NCI-H2171 treated with DMSO at 0.1 percent for 48 hours (cell line): ENCODE data around the gene DCT.

Experiments used
- DNase-seq: peaks from one replicate; lab custom pipeline; 2025; lab: John Stamatoyannopoulos, UW

DCT gene

DNA sequence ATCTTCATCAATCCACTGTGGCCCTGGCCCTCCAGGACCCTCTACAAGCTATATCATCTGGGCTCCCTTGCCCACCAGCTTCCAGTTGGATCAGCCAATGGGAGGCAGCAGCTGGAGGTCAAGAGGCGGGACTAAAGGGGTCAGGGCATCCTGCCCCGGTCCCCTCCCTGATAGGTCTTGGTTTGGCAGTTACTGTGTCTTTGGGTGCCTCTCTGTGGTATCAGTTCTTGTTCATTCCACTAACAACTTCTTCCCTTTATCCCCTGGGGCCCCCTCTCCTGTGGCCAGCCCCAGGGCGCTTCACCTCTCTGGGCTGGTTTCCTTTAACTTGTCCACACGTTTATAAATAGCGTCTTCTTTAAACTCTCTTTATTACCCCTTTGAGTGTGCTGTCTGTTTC is 83.6 kb downstream of the DCT start:
- no peak for DNase-seq

DNA sequence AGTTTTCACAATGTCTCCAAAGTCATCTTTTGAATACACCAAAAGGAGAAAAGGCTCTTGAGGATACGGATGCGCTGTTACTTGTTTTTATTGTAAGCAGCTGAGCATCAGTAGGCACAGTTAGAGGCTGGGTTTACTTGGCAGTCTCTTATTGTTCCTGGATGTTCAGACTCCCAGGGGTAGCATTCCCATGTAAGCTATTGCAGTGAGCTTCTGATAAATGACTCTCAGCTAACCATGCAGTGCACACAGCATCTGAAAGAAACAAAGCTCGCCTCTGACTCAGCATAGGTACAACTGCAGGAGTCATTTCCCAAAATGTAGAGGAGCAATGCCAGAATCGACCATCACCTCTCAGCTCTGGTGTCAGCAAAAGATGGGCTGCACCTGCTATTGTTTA is 84.8 kb downstream of the DCT start:
- peak; percentile 24 for DNase-seq

DNA sequence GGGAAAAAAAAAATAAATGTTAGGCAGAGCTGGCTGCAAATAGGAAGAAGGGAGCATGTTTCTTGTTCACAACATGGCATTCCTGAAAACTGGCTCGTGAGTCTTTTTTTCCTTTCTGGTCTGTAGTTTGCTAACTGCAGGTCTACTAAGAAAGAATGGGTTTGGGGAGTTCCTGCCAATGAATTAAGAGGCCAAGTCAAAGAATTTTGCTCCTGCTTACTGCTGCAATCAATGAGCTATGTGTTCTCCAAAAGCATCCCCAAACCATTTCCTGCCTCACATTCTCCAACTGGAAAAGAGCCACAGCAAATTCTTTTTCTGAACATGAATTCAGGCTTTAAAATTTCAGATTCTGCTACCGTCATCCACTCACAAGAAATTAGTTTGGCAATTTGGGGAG is 88.6 kb downstream of the DCT start:
- DNase-seq = no peak

DNA sequence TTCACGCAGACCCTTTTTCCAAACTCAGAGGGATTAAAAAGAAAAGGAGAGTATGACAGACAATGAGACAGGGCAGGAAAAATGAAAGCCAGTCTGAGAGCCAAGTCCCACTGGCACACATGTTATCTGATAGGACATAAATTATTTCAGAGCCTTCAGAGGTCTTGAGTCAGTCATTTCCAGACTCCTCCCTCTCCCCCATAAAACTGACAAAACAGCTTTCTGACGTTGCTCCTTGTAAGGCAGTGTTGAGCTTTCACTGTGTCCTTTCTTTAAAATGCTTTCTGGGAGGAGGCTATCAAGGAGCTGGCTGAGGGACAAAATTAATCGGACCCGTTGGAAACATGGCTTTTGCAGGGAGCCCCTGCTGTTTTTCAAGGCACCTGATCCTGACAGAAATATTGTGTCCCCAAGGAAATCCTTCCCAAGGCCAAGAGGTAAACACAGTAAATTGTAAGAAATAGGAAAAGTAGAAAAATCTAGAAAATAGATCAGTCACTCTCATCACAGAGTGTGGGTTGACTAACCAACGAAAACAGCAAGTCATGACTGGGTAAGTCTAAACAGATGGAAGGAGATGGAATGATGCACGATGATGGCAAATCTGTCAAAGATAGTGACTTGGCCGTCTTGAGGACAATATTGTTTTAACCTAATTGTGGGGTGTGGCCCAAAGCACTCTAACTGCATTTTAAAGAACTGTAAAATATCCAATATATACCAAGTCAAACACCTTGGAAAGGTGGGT is 89.7 kb downstream of the DCT start:
- peak; percentile 40 for DNase-seq

DNA sequence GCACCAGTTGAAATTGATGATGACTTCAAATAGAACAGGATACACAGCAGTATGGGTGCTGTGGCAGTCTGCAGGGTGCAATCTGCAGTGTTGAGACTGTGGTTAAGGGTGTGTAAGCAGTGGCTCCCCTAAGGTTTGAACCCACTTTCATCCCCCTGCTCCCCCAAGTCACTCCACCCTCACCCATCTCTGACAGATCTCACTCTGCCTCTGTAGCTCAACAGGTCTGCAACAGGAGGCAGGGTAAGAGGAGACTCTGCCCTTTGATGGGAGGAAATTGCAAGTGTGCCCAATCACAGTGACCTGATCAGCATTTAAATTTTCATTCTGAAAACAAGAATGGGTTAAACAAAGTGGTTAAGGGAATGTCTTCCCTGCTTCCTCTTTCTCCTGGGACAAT is 92.4 kb downstream of the DCT start:
- DNase-seq = no peak
